Measurements from ENCODE around the gene RAI14.
"Not testable (repeated sequence)": the region's sequence is repeated elsewhere in the genome, so short reads cannot be mapped to it uniquely, and the experiment has no call there.

RAI14 gene

GRCh38 chr5:34770486-34770885 is 114.4 kb downstream of the RAI14 start:
- no peak for DNase-seq (ENCODE audit: low read depth in 2 of 2)

GRCh38 chr5:34771076-34771475 is 114.9 kb downstream of the RAI14 start:
- no peak for DNase-seq (ENCODE audit: low read depth in 2 of 2)

GRCh38 chr5:34772267-34773098 is 116.4 kb downstream of the RAI14 start:
- DNase-seq (ENCODE audit: low read depth in 2 of 2) = no peak

- no peak for DNase-seq (ENCODE audit: low read depth in 2 of 2)
These were observed 118.0 kb downstream of the RAI14 start for GRCh38 chr5:34774139-34774538.

GRCh38 chr5:34774678-34775077 is 118.5 kb downstream of the RAI14 start:
- not testable (repeated sequence) for DNase-seq (ENCODE audit: low read depth in 2 of 2)

- DNase-seq (ENCODE audit: low read depth in 2 of 2) = no peak
These were observed 119.8 kb downstream of the RAI14 start for GRCh38 chr5:34775886-34776285.

GRCh38 chr5:34778091-34778850 is 122.1 kb downstream of the RAI14 start:
- DNase-seq (ENCODE audit: low read depth in 2 of 2) = no peak

- not testable (repeated sequence) for DNase-seq (ENCODE audit: low read depth in 2 of 2)
These were observed 127.8 kb downstream of the RAI14 start for GRCh38 chr5:34783892-34784291.

GRCh38 chr5:34787035-34787434 is 130.9 kb downstream of the RAI14 start:
- no peak for DNase-seq (ENCODE audit: low read depth in 2 of 2)

- no peak for DNase-seq (ENCODE audit: low read depth in 2 of 2)
These were observed 132.9 kb downstream of the RAI14 start for GRCh38 chr5:34789021-34789531.

GRCh38 chr5:34789639-34790038 is 133.5 kb downstream of the RAI14 start:
- DNase-seq (ENCODE audit: low read depth in 2 of 2) = no peak

GRCh38 chr5:34790069-34790468 is 133.9 kb downstream of the RAI14 start:
- no peak for DNase-seq (ENCODE audit: low read depth in 2 of 2)

- DNase-seq (ENCODE audit: low read depth in 2 of 2) = no peak
These were observed 135.7 kb downstream of the RAI14 start for GRCh38 chr5:34791761-34792244.

- no peak for DNase-seq (ENCODE audit: low read depth in 2 of 2)
These were observed 146.9 kb downstream of the RAI14 start for GRCh38 chr5:34802834-34803563.

- no peak for DNase-seq (ENCODE audit: low read depth in 2 of 2)
These were observed 148.0 kb downstream of the RAI14 start for GRCh38 chr5:34803974-34804732.

- no peak for DNase-seq (ENCODE audit: low read depth in 2 of 2)
These were observed 148.8 kb downstream of the RAI14 start for GRCh38 chr5:34804913-34805312.

- DNase-seq (ENCODE audit: low read depth in 2 of 2) = no peak
These were observed 150.4 kb downstream of the RAI14 start for GRCh38 chr5:34806532-34806931.

- no peak for DNase-seq (ENCODE audit: low read depth in 2 of 2)
These were observed 155.6 kb downstream of the RAI14 start for GRCh38 chr5:34811706-34812105.

- no peak for DNase-seq (ENCODE audit: low read depth in 2 of 2)
These were observed 157.4 kb downstream of the RAI14 start for GRCh38 chr5:34813509-34813908.

GRCh38 chr5:34817558-34818351 is 161.6 kb downstream of the RAI14 start:
- DNase-seq (ENCODE audit: low read depth in 2 of 2) = no peak
